Natural killer cell (primary cell): Measurements from ENCODE around the gene MPHOSPH8. TPM values are rescaled to one million over a fixed set of nuclear protein-coding genes. Genes with fewer than 3 reads are reported as not detected.

Source experiments
- ATAC-seq, 3 donors: fragments of 150-1000 bp in 2 of 3; fragments of 200-7000 bp in 1 of 3; cut with Tn5 transposase; 1 replicate in 1 of 3; 2 replicates in 2 of 3; pipeline ENCODE4 v1.10.0; 2021; ENCODE audit warnings: mild to moderate bottlenecking in 2 of 3, moderate library complexity in 2 of 3
- DNase-seq, 2 donors: peaks; one replicate each; pipeline versions ENCODE4 v3.0.0 to v3.0.0-alpha.2; 2013 to 2021; ENCODE audit warnings: mixed read lengths in 1 of 2
- H3K27ac ChIP-seq: one replicate; pipeline ENCODE4 v1.5.1; 2013; ENCODE audit warnings: mild to moderate bottlenecking, low read length
- H3K27me3 ChIP-seq: one replicate; pipeline ENCODE4 v1.6.1; 2013; ENCODE audit warnings: low read length; ENCODE audit not compliant: control insufficient read depth, insufficient read depth
- H3K36me3 ChIP-seq: one replicate; pipeline ENCODE4 v1.6.1; 2013; ENCODE audit warnings: low read length; ENCODE audit not compliant: control insufficient read depth, insufficient read depth
- H3K4me1 ChIP-seq: one replicate; pipeline ENCODE4 v1.6.1; 2013; ENCODE audit warnings: low read length; ENCODE audit not compliant: control insufficient read depth, insufficient read depth
- H3K4me3 ChIP-seq: one replicate; pipeline ENCODE4 v1.5.1; 2013; ENCODE audit warnings: low read length
- H3K9me3 ChIP-seq: one replicate; pipeline ENCODE4 v1.6.1; 2013; ENCODE audit warnings: low read length; ENCODE audit not compliant: control insufficient read depth, insufficient read depth
- H3K27ac Mint-ChIP-seq, 2 donors: one replicate each; pipeline ENCODE4 v1.8.0; 2022; ENCODE audit warnings: mild to moderate bottlenecking in 2 of 2, mixed read lengths in 2 of 2, moderate library complexity in 1 of 2
- H3K27me3 Mint-ChIP-seq, 2 donors: one replicate each; pipeline ENCODE4 v1.8.0; 2022; ENCODE audit warnings: low read depth in 2 of 2, mixed read lengths in 2 of 2
- H3K36me3 Mint-ChIP-seq: one replicate; pipeline ENCODE4 v1.8.0; 2022; ENCODE audit warnings: mixed read lengths
- H3K4me1 Mint-ChIP-seq, 2 donors: one replicate each; pipeline ENCODE4 v1.8.0; 2022; ENCODE audit warnings: mixed read lengths in 2 of 2
- H3K4me3 Mint-ChIP-seq: one replicate; pipeline ENCODE4 v1.8.0; 2022; ENCODE audit warnings: mild to moderate bottlenecking, moderate library complexity, mixed read lengths
- H3K9me3 Mint-ChIP-seq, 2 donors: one replicate each; pipeline ENCODE4 v1.8.0; 2022; ENCODE audit warnings: mixed read lengths in 2 of 2
- CTCF ChIP-seq: fragments of 200-600 bp; IDR thresholded peaks from one replicate; pipeline ENCODE4 v1.8.0; 2022; ENCODE audit warnings: antibody characterized with exemption
- WGBS: methylation state at CpG from one replicate; pipeline ENCODE4 v1.1.7; 2013; ENCODE audit warnings: missing lambda C conversion rate; ENCODE audit not compliant: insufficient coverage; 5-methylcytosine and 5-hydroxymethylcytosine counted together
- intact Hi-C: fragments of 100-400 bp; cut with micrococcal nuclease; formaldehyde crosslinking; loops from one replicate; pipeline ENCODE4 v1.14.2; 2022
- total RNA-seq, 4 donors: library from RNA; stranded (reverse); fragments of 120-200 nt in 1 of 4; gene quantifications; one replicate each; pipeline versions ENCODE4 v1.2.3 to v1.2.4, GENCODE V29; 2013 to 2022

MPHOSPH8 gene
- total RNA-seq, 3 donors from 2014 or later (not counting 1 experiment from before 2014, with no cell fraction given): 54.2 to 64.7 (median 59.8) TPM

- DNase-seq (no peak), ATAC-seq (no peak)
- Mint-ChIP-seq H3K27me3 (no peaks in the 10 kb centered on the region), H3K9me3 (no peaks in the 10 kb centered on the region), H3K27ac (peak overlapping the region in 1 of 2 donors; percentile 32), H3K36me3 (peaks cover 39% of the 10 kb centered on the region), H3K4me1 (peaks cover 23 to 26% of the 10 kb centered on the region in 2 donors), H3K4me3 (no peak overlapping the region)
- Histone ChIP-seq H3K36me3 (peaks cover 63% of the 10 kb centered on the region), H3K4me3 (no peak overlapping the region), H3K4me1 (no peaks in the 10 kb centered on the region), H3K9me3 (no peaks in the 10 kb centered on the region), H3K27ac (no peak overlapping the region), H3K27me3 (no peaks in the 10 kb centered on the region)
- intact Hi-C loops: no loop called here
- 100% methylated on average over 1 of the region's 4 CpGs for WGBS
- TF ChIP-seq CTCF: no peak
Observed at GRCh38 chr13:19646063-19646462, 12.6 kb downstream of the MPHOSPH8 start.

GRCh38 chr13:19650742-19651141, 17.3 kb downstream of the MPHOSPH8 start:
- Mint-ChIP-seq H3K27me3 (no peaks in the 10 kb centered on the region), H3K9me3 (no peaks in the 10 kb centered on the region), H3K4me3 (no peak overlapping the region), H3K4me1 (peaks cover 5 to 10% of the 10 kb centered on the region in 2 donors), H3K36me3 (peaks cover 30% of the 10 kb centered on the region), H3K27ac (peak overlapping the region in 1 of 2 donors; percentile 64)
- no peaks in the 10 kb centered on the region for H3K4me1 ChIP-seq
- DNase-seq (no peak), ATAC-seq (no peak)
- no peak for TF ChIP-seq CTCF
- H3K4me3 ChIP-seq: no peak overlapping the region
- H3K27ac ChIP-seq: no peak overlapping the region
- no peaks in the 10 kb centered on the region for H3K9me3 ChIP-seq
- no peaks in the 10 kb centered on the region for H3K27me3 ChIP-seq
- WGBS: 88% methylated on average over 3 of the region's 4 CpGs
- H3K36me3 ChIP-seq: peaks cover 43% of the 10 kb centered on the region
- intact Hi-C loops: no loop called here

- H3K27ac Mint-ChIP-seq: peak overlapping the region in 1 of 2 donors; percentile 6
- peaks cover 35% of the 10 kb centered on the region for H3K36me3 ChIP-seq
- H3K4me1 Mint-ChIP-seq: peaks cover 4 to 5% of the 10 kb centered on the region in 2 donors
- no peak overlapping the region for H3K4me3 Mint-ChIP-seq
- H3K9me3 ChIP-seq: no peaks in the 10 kb centered on the region
- no peak for TF ChIP-seq CTCF
- H3K36me3 Mint-ChIP-seq: no peaks in the 10 kb centered on the region
- intact Hi-C loops: no loop called here
- no peaks in the 10 kb centered on the region for H3K27me3 ChIP-seq
- DNase-seq (no peak), ATAC-seq (no peak)
- no peaks in the 10 kb centered on the region for H3K27me3 Mint-ChIP-seq
- H3K4me3 ChIP-seq: no peak overlapping the region
- no peaks in the 10 kb centered on the region for H3K4me1 ChIP-seq
- 63% methylated on average over 4 of the region's 4 CpGs for WGBS
- H3K9me3 Mint-ChIP-seq: no peaks in the 10 kb centered on the region
- H3K27ac ChIP-seq: no peak overlapping the region
Observed at GRCh38 chr13:19657872-19658591, 24.6 kb downstream of the MPHOSPH8 start.

- peaks cover 43% of the 10 kb centered on the region for H3K36me3 ChIP-seq
- ATAC-seq: no peak
Observed at GRCh38 chr13:19658831-19659230, 25.4 kb downstream of the MPHOSPH8 start.

More at GRCh38 chr13:19658831-19659230, 25.4 kb downstream of the MPHOSPH8 start:
- no peaks in the 10 kb centered on the region for H3K9me3 ChIP-seq
- H3K27ac ChIP-seq: no peak overlapping the region
- no peak for TF ChIP-seq CTCF
- H3K36me3 Mint-ChIP-seq: no peaks in the 10 kb centered on the region
- intact Hi-C loops: no loop called here
- H3K27ac Mint-ChIP-seq: peak overlapping the region in 1 of 2 donors; percentile 6
- H3K4me3 ChIP-seq: no peak overlapping the region
- peaks cover 4 to 5% of the 10 kb centered on the region in 2 donors for H3K4me1 Mint-ChIP-seq
- no peaks in the 10 kb centered on the region for H3K27me3 Mint-ChIP-seq
- H3K4me3 Mint-ChIP-seq: no peak overlapping the region
- no peaks in the 10 kb centered on the region for H3K9me3 Mint-ChIP-seq
- DNase-seq: no peak
- H3K27me3 ChIP-seq: no peaks in the 10 kb centered on the region
- no peaks in the 10 kb centered on the region for H3K4me1 ChIP-seq
